Measurements from ENCODE around the gene POLDIP3.

GRCh38 chr22:42619261-42620063 is 4.8 kb upstream of the POLDIP3 start:
- TF ChIP-seq CTCF (IDR thresholded peaks at IDR 0.05), result no peak
- TF ChIP-seq EP300 (IDR thresholded peaks at IDR 0.05), result no peak
- TF ChIP-seq POLR2AphosphoS5 (IDR thresholded peaks at IDR 0.05), result no peak
- no peak for TF ChIP-seq POLR2A (IDR thresholded peaks at IDR 0.05)
